Kidney (tissue), 14 donors: ENCODE measurements around the gene PLXNC1. TPM values are rescaled to one million over a fixed set of nuclear protein-coding genes. Genes with fewer than 3 reads are reported as not detected.

Experiments
- DNase-seq, 5 donors: peaks; one replicate each; pipeline ENCODE4 v3.0.0-alpha.2; 2013 to 2020
- FAIRE-seq: peaks from 2 replicates; lab custom pipeline; 2012; peaks lifted over from hg19 to GRCh38; lab: Jason Lieb, UNC
- H3K27ac ChIP-seq, 2 donors: one replicate each; pipeline ENCODE4 v1.7.0; 2013; ENCODE audit warnings: low read depth in 2 of 2, low read length in 2 of 2, inconsistent platforms in 1 of 2
- H3K27me3 ChIP-seq: one replicate; pipeline ENCODE4 v1.7.1; 2013; ENCODE audit warnings: low read length, inconsistent platforms; ENCODE audit not compliant: control insufficient read depth, insufficient read depth
- H3K36me3 ChIP-seq, 3 donors: one replicate each; pipeline versions ENCODE4 v1.7.0 to v1.7.1; 2013; ENCODE audit warnings: low read length in 3 of 3, control low read depth in 1 of 3, inconsistent platforms in 1 of 3; ENCODE audit not compliant: insufficient read depth in 3 of 3, control insufficient read depth in 2 of 3
- H3K4me1 ChIP-seq, 3 donors: one replicate each; pipeline versions ENCODE4 v1.7.0 to v1.7.1; 2013; ENCODE audit warnings: low read length in 3 of 3, inconsistent platforms in 1 of 3, low read depth in 1 of 3; ENCODE audit not compliant: control insufficient read depth in 2 of 3, insufficient read depth in 2 of 3
- H3K4me3 ChIP-seq, 3 donors: one replicate each; pipeline versions ENCODE4 v1.7.0 to v1.8.1; 2013; ENCODE audit warnings: low read length in 3 of 3, control low read depth in 1 of 3, inconsistent platforms in 1 of 3
- H3K9ac ChIP-seq, 3 donors: one replicate each; pipeline versions ENCODE4 v1.7.0 to v1.7.1; 2013; ENCODE audit warnings: low read length in 3 of 3, control low read depth in 1 of 3, inconsistent platforms in 1 of 3
- H3K9me3 ChIP-seq, 3 donors: one replicate each; pipeline versions ENCODE4 v1.7.0 to v1.7.1; 2013; ENCODE audit warnings: low read length in 3 of 3, control low read depth in 1 of 3, inconsistent platforms in 1 of 3; ENCODE audit not compliant: control insufficient read depth in 2 of 3, insufficient read depth in 1 of 3
- CTCF ChIP-seq: IDR thresholded peaks from 3 replicates; pipeline ENCODE4 v1.5.1; 2012; ENCODE audit warnings: mild to moderate bottlenecking, moderate library complexity, borderline replicate concordance; ENCODE audit not compliant: insufficient read depth; ENCODE audit errors: extremely low read depth
- intact Hi-C: fragments of 100-400 bp; cut with DNase I; formaldehyde crosslinking; loops from one replicate; pipeline ENCODE4 v1.11.1; 2022
- polyA plus RNA-seq: library from polyadenylated mRNA; stranded (reverse); fragments of 350-450 nt; fragmentation: Illumina TruSeq; extraction: RNeasy Lipid Tissue Mini Kit (QIAGEN cat#74804); gene quantifications from one replicate; pipeline ENCODE4 v1.2.3, GENCODE V29; 2014; ENCODE audit warnings: low read depth, low replicate concordance; ENCODE audit not compliant: insufficient read depth
- total RNA-seq: library from RNA; stranded (reverse); fragmentation: NEBNext Ultra II Directional; extraction: Animal tissue kit (Norgen Biotek cat#: 25700); gene quantifications from one replicate; pipeline ENCODE4 v1.2.1, GENCODE V29; 2021
- donor health status: control.
- donor health status: control.
- donor health status: control.
- donor health status: control.
- donor health status: control.
- donor health status: DM: yes; HTN: yes; CAD: no.
- donor health status: Normal renal cell carcinoma (clear cell type).

PLXNC1 gene
- total and polyA plus RNA-seq, 2 donors from 2014 or later = 1.8 to 11.6 TPM

GRCh38 chr12:94326727-94327126 lies 178.3 kb downstream of the PLXNC1 start:
- FAIRE-seq = no peak
- Histone ChIP-seq H3K36me3 (peaks cover 0 to 5% (median 2%) of the 10 kb centered on the region in 3 donors), H3K4me3 (no peak overlapping the region), H3K9ac (no peak overlapping the region), H3K27ac (no peak overlapping the region), H3K9me3 (peaks cover 0 to under 1% (median 0%) of the 10 kb centered on the region in 3 donors), H3K4me1 (no peaks in the 10 kb centered on the region), H3K27me3 (no peaks in the 10 kb centered on the region)
- TF ChIP-seq CTCF = no peak
- intact Hi-C loops = no loop called here
- no peak for DNase-seq

GRCh38 chr12:94327809-94328208 lies 179.4 kb downstream of the PLXNC1 start:
- Histone ChIP-seq H3K4me3 (no peak overlapping the region), H3K36me3 (peaks cover 0 to 5% (median 0%) of the 10 kb centered on the region in 3 donors), H3K4me1 (no peaks in the 10 kb centered on the region), H3K27ac (no peak overlapping the region), H3K27me3 (no peaks in the 10 kb centered on the region), H3K9ac (no peak overlapping the region), H3K9me3 (no peaks in the 10 kb centered on the region)
- no peak for DNase-seq
- no peak for FAIRE-seq
- intact Hi-C loops = no loop called here
- no peak for TF ChIP-seq CTCF

- Histone ChIP-seq H3K27me3 (no peaks in the 10 kb centered on the region), H3K36me3 (no peaks in the 10 kb centered on the region), H3K9ac (no peak overlapping the region), H3K9me3 (no peaks in the 10 kb centered on the region), H3K4me1 (no peaks in the 10 kb centered on the region), H3K27ac (no peak overlapping the region), H3K4me3 (no peak overlapping the region)
- no peak for FAIRE-seq
- peak in 1 of 5 donors; percentile 5 for DNase-seq
- intact Hi-C loops = no loop called here
- TF ChIP-seq CTCF = no peak
Observed at GRCh38 chr12:94329366-94329765, 181.0 kb downstream of the PLXNC1 start.

- Histone ChIP-seq H3K9me3 (no peaks in the 10 kb centered on the region), H3K36me3 (no peaks in the 10 kb centered on the region), H3K4me1 (no peaks in the 10 kb centered on the region), H3K9ac (no peak overlapping the region), H3K4me3 (no peak overlapping the region), H3K27me3 (no peaks in the 10 kb centered on the region), H3K27ac (no peak overlapping the region)
- DNase-seq (no peak), FAIRE-seq (no peak)
- no peak for TF ChIP-seq CTCF
- intact Hi-C loops = no loop called here
Observed at GRCh38 chr12:94333396-94333795, 185.0 kb downstream of the PLXNC1 start.
